Fibroblast of skin of right quadriceps (primary cell): ENCODE data around the gene ACTR3C.
"Not testable (repeated sequence)": the region's sequence is repeated elsewhere in the genome, so short reads cannot be mapped to it uniquely, and the experiment has no call there.

Experiments used
- DNase-seq: peaks from one replicate; pipeline ENCODE4 v3.0.0-alpha.2; 2013

ACTR3C gene

GRCh38 chr7:150312649-150313366, 10.5 kb downstream of the ACTR3C start:
- not testable (repeated sequence) for DNase-seq

GRCh38 chr7:150311711-150312110, 11.6 kb downstream of the ACTR3C start:
- DNase-seq, result no peak

GRCh38 chr7:150311146-150311545, 12.2 kb downstream of the ACTR3C start:
- no peak for DNase-seq

GRCh38 chr7:150308575-150308974, 14.8 kb downstream of the ACTR3C start:
- no peak for DNase-seq

- no peak for DNase-seq
Measured at GRCh38 chr7:150307904-150308303, 15.4 kb downstream of the ACTR3C start.

- DNase-seq, result no peak
Measured at GRCh38 chr7:150307129-150307528, 16.2 kb downstream of the ACTR3C start.

- not testable (repeated sequence) for DNase-seq
Measured at GRCh38 chr7:150306377-150306776, 17.0 kb downstream of the ACTR3C start.

- not testable (repeated sequence) for DNase-seq
Measured at GRCh38 chr7:150305903-150306284, 17.5 kb downstream of the ACTR3C start.

- DNase-seq, result not testable (repeated sequence)
Measured at GRCh38 chr7:150305259-150305902, 18.0 kb downstream of the ACTR3C start.

GRCh38 chr7:150304499-150305258, 18.7 kb downstream of the ACTR3C start:
- DNase-seq, result not testable (repeated sequence)

- not testable (repeated sequence) for DNase-seq
Measured at GRCh38 chr7:150302908-150303310, 20.4 kb downstream of the ACTR3C start.

GRCh38 chr7:150297978-150298377, 25.4 kb downstream of the ACTR3C start:
- not testable (repeated sequence) for DNase-seq

GRCh38 chr7:150296802-150297201, 26.5 kb downstream of the ACTR3C start:
- DNase-seq, result not testable (repeated sequence)

GRCh38 chr7:150295614-150296013, 27.7 kb downstream of the ACTR3C start:
- DNase-seq, result not testable (repeated sequence)

GRCh38 chr7:150295027-150295426, 28.3 kb downstream of the ACTR3C start:
- not testable (repeated sequence) for DNase-seq

GRCh38 chr7:150290317-150290716, 33.0 kb downstream of the ACTR3C start:
- not testable (repeated sequence) for DNase-seq

- DNase-seq, result not testable (repeated sequence)
Measured at GRCh38 chr7:150288816-150289215, 34.5 kb downstream of the ACTR3C start.

GRCh38 chr7:150287815-150288214, 35.5 kb downstream of the ACTR3C start:
- not testable (repeated sequence) for DNase-seq

GRCh38 chr7:150285849-150286754, 37.2 kb downstream of the ACTR3C start:
- DNase-seq, result not testable (repeated sequence)

- DNase-seq, result not testable (repeated sequence)
Measured at GRCh38 chr7:150283608-150284007, 39.7 kb downstream of the ACTR3C start.

GRCh38 chr7:150283111-150283510, 40.2 kb downstream of the ACTR3C start:
- not testable (repeated sequence) for DNase-seq

GRCh38 chr7:150281681-150282403, 41.5 kb downstream of the ACTR3C start:
- DNase-seq, result not testable (repeated sequence)
